Measurements from ENCODE around the gene KANK3.
"Not testable (repeated sequence)": the region's sequence is repeated elsewhere in the genome, so short reads cannot be mapped to it uniquely, and the experiment has no call there.

DNA sequence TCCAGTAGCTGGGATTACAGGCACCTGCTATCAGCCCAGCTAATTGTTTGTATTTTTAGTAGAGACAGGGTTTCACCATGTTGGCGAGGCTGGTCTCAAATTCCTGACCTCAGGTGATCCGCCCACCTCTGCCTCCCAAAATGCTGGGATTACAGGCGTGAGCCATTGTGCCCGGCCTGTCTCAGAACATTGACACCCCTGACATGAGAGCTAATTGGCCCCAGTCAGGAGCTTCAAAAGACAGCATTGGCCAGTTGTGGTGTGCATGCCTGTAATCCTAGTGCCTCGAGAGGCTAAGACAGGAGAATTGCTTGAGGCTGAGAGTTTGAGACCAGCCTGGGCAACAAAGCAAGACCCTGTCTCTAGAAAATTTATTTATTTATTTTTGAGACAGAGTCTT is 9.8 kb upstream of the KANK3 start:
- TF ChIP-seq, protein P1, sequence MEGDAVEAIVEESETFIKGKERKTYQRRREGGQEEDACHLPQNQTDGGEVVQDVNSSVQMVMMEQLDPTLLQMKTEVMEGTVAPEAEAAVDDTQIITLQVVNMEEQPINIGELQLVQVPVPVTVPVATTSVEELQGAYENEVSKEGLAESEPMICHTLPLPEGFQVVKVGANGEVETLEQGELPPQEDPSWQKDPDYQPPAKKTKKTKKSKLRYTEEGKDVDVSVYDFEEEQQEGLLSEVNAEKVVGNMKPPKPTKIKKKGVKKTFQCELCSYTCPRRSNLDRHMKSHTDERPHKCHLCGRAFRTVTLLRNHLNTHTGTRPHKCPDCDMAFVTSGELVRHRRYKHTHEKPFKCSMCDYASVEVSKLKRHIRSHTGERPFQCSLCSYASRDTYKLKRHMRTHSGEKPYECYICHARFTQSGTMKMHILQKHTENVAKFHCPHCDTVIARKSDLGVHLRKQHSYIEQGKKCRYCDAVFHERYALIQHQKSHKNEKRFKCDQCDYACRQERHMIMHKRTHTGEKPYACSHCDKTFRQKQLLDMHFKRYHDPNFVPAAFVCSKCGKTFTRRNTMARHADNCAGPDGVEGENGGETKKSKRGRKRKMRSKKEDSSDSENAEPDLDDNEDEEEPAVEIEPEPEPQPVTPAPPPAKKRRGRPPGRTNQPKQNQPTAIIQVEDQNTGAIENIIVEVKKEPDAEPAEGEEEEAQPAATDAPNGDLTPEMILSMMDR (conservative IDR thresholded peaks at IDR 0.05): not testable (repeated sequence)
- not testable (repeated sequence) for TF ChIP-seq EZH2 (IDR thresholded peaks at IDR 0.05; ENCODE audit: low read depth)

Data from PC-9 (cell line).